ENCODE results near the gene KRT82. TPM values are rescaled to one million over a fixed set of nuclear protein-coding genes. Genes with fewer than 3 reads are reported as not detected.

The KRT82 gene
- total RNA-seq, 1 donor from 2014 or later = not detected

DNA sequence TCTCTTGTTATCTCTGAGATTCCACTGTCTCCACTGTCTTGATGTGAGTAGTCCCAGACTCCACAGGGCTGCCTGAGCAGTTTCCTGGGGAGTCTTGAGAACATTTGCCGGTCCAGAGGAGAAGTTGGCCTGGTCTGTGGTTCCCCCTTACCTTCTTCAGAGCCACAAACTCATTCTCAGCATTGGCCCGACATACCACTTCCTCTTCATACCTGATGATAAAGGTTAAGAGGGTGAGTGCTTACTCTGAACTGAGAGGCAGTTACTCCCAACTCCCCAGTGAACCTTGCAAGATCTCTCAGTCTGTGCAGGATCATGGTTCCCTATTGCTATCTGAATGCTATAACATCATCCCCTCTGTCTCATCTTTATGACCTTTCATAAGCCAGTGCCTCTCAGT lies 23.3 kb downstream of the KRT82 start:
- DNase-seq = no peak

DNA sequence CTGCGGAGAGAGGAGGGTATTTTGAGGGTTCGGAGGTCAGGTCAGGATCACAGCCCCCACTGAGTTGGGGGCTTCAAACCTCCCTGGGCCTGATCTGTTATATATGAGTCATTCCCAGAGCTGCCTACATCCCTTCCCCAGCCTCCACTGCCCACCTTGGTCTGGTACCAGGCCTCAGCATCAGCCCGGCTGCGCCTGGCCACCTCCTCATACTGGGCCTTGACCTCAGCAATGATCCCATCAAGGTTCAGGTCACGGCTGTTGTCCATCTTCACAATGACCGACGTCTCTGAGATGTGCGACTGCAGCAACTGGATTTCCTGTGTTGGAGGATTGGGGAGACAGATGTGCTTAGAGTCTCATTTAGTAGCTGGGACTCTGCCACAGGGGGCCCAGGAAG lies 24.9 kb downstream of the KRT82 start:
- DNase-seq = no peak

GRCh38 chr12:52380271-52380694 lies 25.9 kb downstream of the KRT82 start:
- peak; percentile 75 for DNase-seq

- DNase-seq = no peak
Observed at GRCh38 chr12:52379536-52379935, 26.6 kb downstream of the KRT82 start.

GRCh38 chr12:52378091-52378490 lies 28.0 kb downstream of the KRT82 start:
- DNase-seq = no peak

- no peak for DNase-seq
Observed at GRCh38 chr12:52377266-52377665, 28.9 kb downstream of the KRT82 start.

DNA sequence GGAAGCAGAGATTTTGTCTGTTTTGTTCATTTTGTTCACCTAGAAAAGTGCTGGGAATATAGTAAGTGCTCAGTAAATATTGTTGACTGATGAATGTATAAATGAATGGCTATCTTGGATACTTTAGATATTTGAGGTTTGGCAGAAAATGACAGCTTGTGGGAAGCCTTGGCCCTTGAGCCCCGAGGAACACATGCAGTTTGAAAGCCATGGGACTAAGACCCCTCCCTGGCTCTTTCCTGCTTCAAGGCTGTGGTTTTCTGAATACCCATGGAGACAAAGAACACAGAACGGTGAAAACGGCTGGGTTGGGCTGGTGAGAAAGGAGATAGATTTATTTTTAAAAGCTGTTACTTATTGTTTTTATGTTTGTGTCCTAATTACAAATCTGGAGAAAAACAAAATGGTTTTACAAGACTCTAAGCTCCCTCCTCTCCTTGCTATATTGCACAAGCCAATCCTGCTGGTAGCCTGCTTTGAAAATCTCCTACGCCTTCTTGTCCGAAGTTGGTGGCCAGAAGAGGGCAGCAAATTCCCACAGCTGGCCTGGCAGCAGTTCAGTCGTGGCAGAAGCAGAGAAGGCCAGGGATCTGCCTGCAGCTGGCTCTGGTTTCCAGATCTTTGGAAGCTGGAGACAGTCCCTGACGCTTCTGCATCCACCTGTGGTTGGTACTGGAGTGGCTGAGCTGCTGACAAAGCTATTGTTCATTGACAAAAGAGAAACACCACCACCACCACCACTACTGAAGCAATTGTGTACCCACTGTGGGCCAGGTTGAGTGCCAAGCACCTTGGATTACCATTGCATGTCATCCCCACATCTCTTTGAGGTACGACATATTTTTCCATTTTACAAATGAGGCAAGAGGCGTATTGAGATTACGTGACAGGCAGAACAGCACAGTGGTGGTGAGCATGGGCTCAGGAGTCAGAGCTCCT lies 33.6 kb downstream of the KRT82 start:
- peak; percentile 95 for DNase-seq

- no peak for DNase-seq
Observed at GRCh38 chr12:52371716-52372115, 34.4 kb downstream of the KRT82 start.

- peak; percentile 93 for DNase-seq
Observed at GRCh38 chr12:52370926-52371608, 35.1 kb downstream of the KRT82 start.

DNA sequence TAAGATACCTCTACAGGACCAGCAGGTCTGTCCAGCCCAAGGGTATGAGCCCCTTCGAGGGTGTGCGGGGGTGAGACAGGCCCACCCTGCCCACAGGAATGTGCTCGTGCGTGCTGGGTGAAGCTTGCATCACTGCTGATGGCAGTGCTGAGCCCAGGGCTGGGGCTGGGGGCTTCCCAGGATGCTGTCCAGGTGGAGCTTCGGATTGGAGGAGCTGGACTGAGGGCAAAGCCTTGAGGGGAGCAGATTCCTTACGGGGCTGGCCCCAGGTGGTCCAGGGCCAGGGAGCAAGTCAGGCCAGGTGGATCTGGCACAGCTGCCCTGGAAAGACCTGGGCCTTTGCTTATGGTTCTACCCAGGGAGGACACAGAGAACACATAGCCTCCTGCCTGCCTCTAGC lies 36.3 kb downstream of the KRT82 start:
- no peak for DNase-seq

DNA sequence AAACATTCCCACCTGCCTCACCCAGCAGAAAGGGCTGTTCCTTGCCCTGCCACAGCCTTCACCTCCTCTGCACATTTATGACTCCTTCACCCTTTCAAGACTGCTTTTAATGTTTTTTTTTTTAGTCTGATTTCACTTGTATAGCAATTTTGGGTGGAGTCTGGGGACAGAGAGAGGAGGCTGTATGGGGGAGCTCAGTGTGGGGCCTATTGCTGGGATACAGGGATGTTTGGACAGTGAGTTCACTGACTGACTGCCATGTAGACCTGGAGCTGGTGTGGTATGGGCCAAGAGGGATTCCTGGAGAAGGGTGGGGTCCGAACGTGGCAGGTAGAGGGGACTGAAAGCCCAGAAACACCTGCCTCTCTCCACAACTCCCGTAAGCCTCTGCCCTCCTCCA lies 36.9 kb downstream of the KRT82 start:
- no peak for DNase-seq

- no peak for DNase-seq
Observed at GRCh38 chr12:52368508-52368907, 37.6 kb downstream of the KRT82 start.

GRCh38 chr12:52367876-52368275 lies 38.3 kb downstream of the KRT82 start:
- DNase-seq = no peak

DNA sequence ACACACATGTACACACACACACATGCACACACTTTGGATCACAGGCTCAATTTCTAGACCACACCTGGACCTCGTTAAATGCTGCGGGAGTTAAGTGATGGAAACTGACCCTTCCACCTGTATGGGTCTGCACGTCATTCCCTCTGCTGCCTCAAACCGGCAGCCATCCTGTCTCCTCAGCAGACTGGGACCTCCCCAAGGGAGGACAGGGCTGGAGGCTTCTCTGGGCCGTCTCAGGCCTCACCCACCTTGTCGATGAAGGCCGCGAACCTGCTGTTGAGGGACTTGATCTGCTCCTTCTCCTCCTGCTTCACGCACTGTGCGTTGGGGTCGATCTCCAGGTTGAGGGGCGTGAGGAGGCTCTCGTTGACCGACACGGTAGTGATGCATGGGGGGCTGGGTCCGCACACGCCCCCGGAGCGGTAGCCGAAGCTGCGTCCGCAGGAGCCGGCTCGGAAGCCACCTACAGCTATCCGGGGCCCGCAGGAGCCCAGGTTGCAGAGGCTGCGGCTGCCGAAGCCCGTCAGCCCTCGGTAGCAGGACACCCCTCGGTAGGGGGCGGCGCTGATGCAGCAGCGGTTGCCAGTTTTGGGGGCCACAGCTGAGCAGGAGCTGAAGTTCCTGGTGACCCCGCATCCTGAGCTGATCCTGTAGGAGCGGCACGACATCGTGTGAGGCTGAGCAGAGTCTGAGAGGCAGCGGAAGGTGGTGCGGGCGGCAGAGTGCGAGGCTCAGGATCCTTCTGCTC lies 39.2 kb downstream of the KRT82 start, which contains the start of gene KRT85:
Gene KRT85 (minus strand): TSS at position 744 of the 748 bp plus-strand sequence. CDS start 76 bp downstream, at position 668.
- DNase-seq = no peak

DNA sequence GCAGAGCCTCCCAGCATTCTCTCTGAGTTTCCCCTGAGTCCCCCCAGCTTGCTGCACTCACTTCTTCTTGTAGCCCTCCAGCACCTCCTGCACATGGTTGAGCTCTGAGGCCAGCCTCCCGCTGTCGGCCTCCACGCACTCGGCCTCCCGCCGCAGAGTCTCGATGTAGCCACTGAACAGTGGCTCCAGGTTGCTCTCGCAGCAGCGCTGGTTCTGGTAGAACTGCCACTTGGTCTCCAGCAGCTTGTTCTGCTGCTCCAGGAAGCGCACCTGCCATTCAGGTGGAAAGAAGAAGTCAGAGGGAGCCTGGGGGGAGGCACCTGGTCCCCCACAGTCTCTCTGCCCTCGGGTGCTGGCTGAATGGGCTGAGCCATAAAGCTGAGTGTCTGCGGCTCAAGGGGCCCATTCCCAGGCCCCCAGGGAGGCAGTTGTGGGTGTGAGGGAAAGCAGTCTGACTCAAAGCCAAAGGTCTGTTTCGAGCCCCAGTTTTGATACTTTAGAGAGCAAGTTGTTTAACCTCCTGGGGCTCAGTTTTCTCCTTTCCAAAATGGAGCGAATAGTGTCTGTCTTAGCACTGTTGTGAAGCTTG lies 41.1 kb downstream of the KRT82 start:
- no peak for DNase-seq

DNA sequence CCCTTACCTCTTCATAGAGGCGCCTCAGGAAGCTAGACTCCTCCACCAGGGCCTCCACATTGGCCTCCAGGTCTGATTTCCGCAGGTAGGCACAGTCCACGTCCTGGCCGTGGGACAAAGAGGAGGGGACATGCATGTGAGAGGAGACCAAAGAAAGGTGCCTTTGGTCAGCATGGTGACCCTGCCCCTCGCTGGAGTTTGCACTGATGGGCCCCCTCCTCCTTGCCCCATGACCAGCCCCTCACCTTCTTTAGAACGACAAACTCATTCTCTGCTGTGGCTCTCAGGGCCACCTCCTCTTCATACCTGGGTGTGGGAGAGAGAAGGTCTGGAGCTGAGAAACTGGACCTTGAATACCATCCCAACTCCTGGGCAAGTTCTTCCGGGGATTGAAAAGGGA lies 42.1 kb downstream of the KRT82 start:
- no peak for DNase-seq

- no peak for DNase-seq
Observed at GRCh38 chr12:52363111-52363679, 42.9 kb downstream of the KRT82 start.

- no peak for DNase-seq
Observed at GRCh38 chr12:52362118-52362726, 43.9 kb downstream of the KRT82 start.

GRCh38 chr12:52361553-52361952 lies 44.6 kb downstream of the KRT82 start:
- no peak for DNase-seq

GRCh38 chr12:52360663-52361271 lies 45.4 kb downstream of the KRT82 start:
- peak; percentile 78 for DNase-seq

DNA sequence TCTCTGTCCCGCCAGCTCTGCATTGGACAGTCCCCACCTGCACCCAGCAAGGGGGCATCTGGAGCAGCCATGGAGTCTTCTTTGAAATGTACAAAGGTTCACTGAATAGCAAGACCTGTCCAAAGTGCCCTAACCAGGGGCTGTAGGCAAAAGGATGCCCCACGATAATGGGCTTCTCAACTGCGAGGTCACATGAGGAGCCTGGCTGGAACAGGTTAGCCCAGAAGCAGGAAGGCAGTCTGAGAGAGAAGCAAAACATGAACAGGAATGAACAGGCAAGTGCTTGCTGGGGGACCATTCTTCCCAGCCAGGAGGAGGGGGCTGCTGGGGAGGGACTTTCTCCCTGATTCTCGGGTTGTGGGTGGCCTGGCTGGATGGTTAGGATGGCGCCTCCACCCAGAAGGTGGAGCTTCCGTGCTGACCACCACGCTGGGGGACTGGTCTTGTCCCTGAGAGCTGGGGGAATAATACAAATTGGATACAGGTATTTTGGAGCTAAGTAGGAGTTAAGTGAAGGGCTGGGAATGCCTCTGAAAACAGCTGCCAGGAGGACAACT lies 46.0 kb downstream of the KRT82 start:
- DNase-seq = no peak

Measured in tongue (tissue), 2 donors.